Vagina (tissue), 2 donors: ENCODE results near the gene CPOX. TPM values are rescaled to one million over a fixed set of nuclear protein-coding genes. Genes with fewer than 3 reads are reported as not detected.

Experiments
- DNase-seq, 2 donors: peaks; one replicate each; pipeline ENCODE4 v3.0.0-alpha.2; 2017; ENCODE audit errors: extremely low spot score in 2 of 2
- H3K27ac ChIP-seq: fragments of 200-600 bp; sonication (generic); one replicate; pipeline ENCODE4 v1.5.1; 2019
- H3K27me3 ChIP-seq: fragments of 200-600 bp; sonication (generic); one replicate; pipeline ENCODE4 v1.5.1; 2019
- H3K36me3 ChIP-seq, 2 donors: fragments of 200-600 bp; sonication (generic); one replicate each; pipeline ENCODE4 v1.5.1; 2017 to 2019
- H3K4me1 ChIP-seq: fragments of 200-600 bp; sonication (generic); one replicate; pipeline ENCODE4 v1.5.1; 2019
- H3K4me3 ChIP-seq, 2 donors: fragments of 200-600 bp; sonication (generic); 1 replicate in 1 of 2; 2 replicates in 1 of 2; pipeline ENCODE4 v1.5.1; 2016 to 2019
- H3K9me3 ChIP-seq: fragments of 200-600 bp; sonication (generic); one replicate; pipeline ENCODE4 v1.5.1; 2019
- CTCF ChIP-seq, 3 experiments: fragments of 450-650 bp in 2 of 3; fragments of 200-600 bp in 1 of 3; sonication (generic) in 1 of 3; IDR thresholded peaks; one replicate each; pipeline ENCODE4 v1.5.1; 2017 to 2019; ENCODE audit warnings: antibody characterized with exemption in 3 of 3, mild to moderate bottlenecking in 2 of 3, moderate library complexity in 2 of 3
- POLR2A ChIP-seq, 2 donors: fragments of 450-650 bp; IDR thresholded peaks; one replicate each; pipeline ENCODE4 v1.6.1; 2017; ENCODE audit warnings: antibody characterized with exemption in 2 of 2, mild to moderate bottlenecking in 2 of 2, moderate library complexity in 2 of 2
- POLR2AphosphoS5 ChIP-seq, 2 donors: sonication (generic); formaldehyde crosslinking; IDR thresholded peaks; one replicate each; pipeline ENCODE4 v1.9.0; 2017; ENCODE audit warnings: antibody characterized with exemption in 2 of 2, mild to moderate bottlenecking in 2 of 2, low read depth in 1 of 2; ENCODE audit not compliant: insufficient read depth in 1 of 2
- intact Hi-C: fragments of 100-400 bp; cut with DNase I; formaldehyde crosslinking; loops from one replicate; pipeline ENCODE4 v1.15.1; 2023
- total RNA-seq: library from RNA; depleted of rRNA; stranded (reverse); fragments of >200 nt; gene quantifications from one replicate; pipeline ENCODE4 v1.2.3, GENCODE V29; 2016

CPOX gene
- total RNA-seq, 1 donor from 2014 or later = 21.4 TPM

- Histone ChIP-seq H3K9me3 (no peaks in the 10 kb centered on the region), H3K27ac (no peak overlapping the region), H3K27me3 (no peaks in the 10 kb centered on the region), H3K4me1 (no peaks in the 10 kb centered on the region), H3K36me3 (peaks cover 0 to 10% of the 10 kb centered on the region in 2 donors), H3K4me3 (no peak overlapping the region)
- intact Hi-C loops = no loop called here
- TF ChIP-seq POLR2AphosphoS5 (IDR thresholded peaks at IDR 0.05; ENCODE audit: insufficient read depth in 1 of 2, low read depth in 1 of 2) (no peak), CTCF (IDR thresholded peaks at IDR 0.05) (no peak), POLR2A (IDR thresholded peaks at IDR 0.05) (no peak)
- no peak for DNase-seq
These were observed 19.3 kb downstream of the CPOX start for GRCh38 chr3:98574132-98574531.

- H3K36me3 ChIP-seq = peaks cover 0 to 10% of the 10 kb centered on the region in 2 donors
- H3K27ac ChIP-seq = no peak overlapping the region
- no peak overlapping the region for H3K4me3 ChIP-seq
- TF ChIP-seq POLR2AphosphoS5 (IDR thresholded peaks at IDR 0.05; ENCODE audit: insufficient read depth in 1 of 2, low read depth in 1 of 2) (no peak), CTCF (IDR thresholded peaks at IDR 0.05) (no peak), POLR2A (IDR thresholded peaks at IDR 0.05) (no peak)
- H3K9me3 ChIP-seq = no peaks in the 10 kb centered on the region
- intact Hi-C loops = no loop called here
- no peaks in the 10 kb centered on the region for H3K4me1 ChIP-seq
- H3K27me3 ChIP-seq = no peaks in the 10 kb centered on the region
- no peak for DNase-seq
These were observed 20.2 kb downstream of the CPOX start for GRCh38 chr3:98573181-98573728.

GRCh38 chr3:98568402-98568801 is 25.0 kb downstream of the CPOX start:
- H3K4me1 ChIP-seq = no peaks in the 10 kb centered on the region
- no peaks in the 10 kb centered on the region for H3K27me3 ChIP-seq
- H3K27ac ChIP-seq = no peak overlapping the region
- DNase-seq = no peak
- no peaks in the 10 kb centered on the region for H3K9me3 ChIP-seq
- H3K4me3 ChIP-seq = no peak overlapping the region
- TF ChIP-seq CTCF (IDR thresholded peaks at IDR 0.05) = no peak
- TF ChIP-seq POLR2AphosphoS5 (IDR thresholded peaks at IDR 0.05; ENCODE audit: insufficient read depth in 1 of 2, low read depth in 1 of 2) = no peak
- TF ChIP-seq POLR2A (IDR thresholded peaks at IDR 0.05) = no peak
- intact Hi-C loops = no loop called here
- H3K36me3 ChIP-seq = no peaks in the 10 kb centered on the region

- no peaks in the 10 kb centered on the region for H3K36me3 ChIP-seq
- TF ChIP-seq CTCF (IDR thresholded peaks at IDR 0.05) (no peak), POLR2A (IDR thresholded peaks at IDR 0.05) (no peak), POLR2AphosphoS5 (IDR thresholded peaks at IDR 0.05; ENCODE audit: insufficient read depth in 1 of 2, low read depth in 1 of 2) (no peak)
These were observed 25.6 kb downstream of the CPOX start for GRCh38 chr3:98567666-98568270.

GRCh38 chr3:98565843-98566242 is 27.6 kb downstream of the CPOX start:
- Histone ChIP-seq H3K36me3 (no peaks in the 10 kb centered on the region), H3K27ac (no peak overlapping the region), H3K9me3 (no peaks in the 10 kb centered on the region), H3K4me1 (no peaks in the 10 kb centered on the region), H3K4me3 (no peak overlapping the region), H3K27me3 (no peaks in the 10 kb centered on the region)
- no peak for TF ChIP-seq POLR2AphosphoS5 (IDR thresholded peaks at IDR 0.05; ENCODE audit: insufficient read depth in 1 of 2, low read depth in 1 of 2)
- TF ChIP-seq POLR2A (IDR thresholded peaks at IDR 0.05) = no peak
- no peak for TF ChIP-seq CTCF (IDR thresholded peaks at IDR 0.05)
- DNase-seq = no peak
- intact Hi-C loops = no loop called here

More at GRCh38 chr3:98567666-98568270, 25.6 kb downstream of the CPOX start:
- H3K27me3 ChIP-seq = no peaks in the 10 kb centered on the region
- no peak for DNase-seq
- H3K4me1 ChIP-seq = no peaks in the 10 kb centered on the region
- no peak overlapping the region for H3K27ac ChIP-seq
- intact Hi-C loops = no loop called here
- no peaks in the 10 kb centered on the region for H3K9me3 ChIP-seq
- no peak overlapping the region for H3K4me3 ChIP-seq
